HG03025 (cell line): ENCODE data around the gene ICA1.

Experiments used
- ATAC-seq: cut with Tn5 transposase; IDR thresholded peaks from one replicate; pipeline ENCODE4 v1.9.1; 2021; ENCODE audit warnings: mild to moderate bottlenecking, moderate library complexity; ENCODE audit not compliant: unreplicated experiment, low FRiP score

Gene ICA1

GRCh38 chr7:8228766-8229674, 32.9 kb downstream of the ICA1 start:
- ATAC-seq = no peak

- no peak for ATAC-seq
Observed at GRCh38 chr7:8228068-8228467, 33.9 kb downstream of the ICA1 start.

GRCh38 chr7:8227261-8227660, 34.7 kb downstream of the ICA1 start:
- no peak for ATAC-seq

GRCh38 chr7:8226501-8226900, 35.5 kb downstream of the ICA1 start:
- ATAC-seq = no peak

- no peak for ATAC-seq
Observed at GRCh38 chr7:8221567-8221966, 40.4 kb downstream of the ICA1 start.

- ATAC-seq = no peak
Observed at GRCh38 chr7:8221101-8221495, 40.9 kb downstream of the ICA1 start.

GRCh38 chr7:8220376-8221100, 41.4 kb downstream of the ICA1 start:
- ATAC-seq = no peak

- ATAC-seq = no peak
Observed at GRCh38 chr7:8217200-8218068, 44.5 kb downstream of the ICA1 start.

GRCh38 chr7:8216334-8216690, 45.7 kb downstream of the ICA1 start:
- ATAC-seq = no peak

GRCh38 chr7:8215648-8216333, 46.2 kb downstream of the ICA1 start:
- ATAC-seq = no peak

- no peak for ATAC-seq
Observed at GRCh38 chr7:8214244-8214824, 47.6 kb downstream of the ICA1 start.

GRCh38 chr7:8213381-8213780, 48.6 kb downstream of the ICA1 start:
- ATAC-seq = no peak

GRCh38 chr7:8212638-8213037, 49.3 kb downstream of the ICA1 start:
- ATAC-seq = no peak

- no peak for ATAC-seq
Observed at GRCh38 chr7:8211725-8212096, 50.3 kb downstream of the ICA1 start.

- ATAC-seq = no peak
Observed at GRCh38 chr7:8210845-8211724, 50.9 kb downstream of the ICA1 start.

GRCh38 chr7:8209353-8209752, 52.6 kb downstream of the ICA1 start:
- ATAC-seq = no peak

- ATAC-seq = no peak
Observed at GRCh38 chr7:8208816-8209215, 53.2 kb downstream of the ICA1 start.

- ATAC-seq = no peak
Observed at GRCh38 chr7:8206956-8207355, 55.0 kb downstream of the ICA1 start.

GRCh38 chr7:8205537-8205936, 56.4 kb downstream of the ICA1 start:
- no peak for ATAC-seq
